Stimulated activated CD4-positive, alpha-beta T cell treated with anti-CD3 and anti-CD28 coated beads, Interleukin-15, amount 100 ng/mL, for 1 hour (primary cell): ENCODE measurements around the gene IGF2BP2.
"Not testable (repeated sequence)": the region's sequence is repeated elsewhere in the genome, so short reads cannot be mapped to it uniquely, and the experiment has no call there.

ENCODE experiments used
- DNase-seq, 2 donors: peaks; one replicate each; pipeline ENCODE4 v3.0.0-alpha.2; 2020; ENCODE audit warnings: low read depth in 1 of 2, low spot score in 1 of 2

Gene IGF2BP2

GRCh38 chr3:185825006-185825638 lies at the start of gene IGF2BP2:
Gene IGF2BP2 (minus strand): TSS chr3:185825042. CDS start chr3:185824960, 82 bp downstream.
- peak in 1 of 2 donors; percentile 29 for DNase-seq

GRCh38 chr3:185874119-185874518 lies 49.3 kb upstream of the IGF2BP2 start:
- no peak for DNase-seq

GRCh38 chr3:185867650-185868049 lies 42.8 kb upstream of the IGF2BP2 start:
- DNase-seq: no peak

- DNase-seq: no peak
Measured at GRCh38 chr3:185866995-185867394, 42.2 kb upstream of the IGF2BP2 start.

GRCh38 chr3:185866555-185866954 lies 41.7 kb upstream of the IGF2BP2 start:
- DNase-seq: no peak

- DNase-seq: no peak
Measured at GRCh38 chr3:185865247-185865646, 40.4 kb upstream of the IGF2BP2 start.

- DNase-seq: no peak
Measured at GRCh38 chr3:185864767-185865166, 39.9 kb upstream of the IGF2BP2 start.

- no peak for DNase-seq
Measured at GRCh38 chr3:185862920-185863319, 38.1 kb upstream of the IGF2BP2 start.

GRCh38 chr3:185859294-185859972 lies 34.6 kb upstream of the IGF2BP2 start:
- DNase-seq: no peak

GRCh38 chr3:185858502-185859225 lies 33.8 kb upstream of the IGF2BP2 start:
- DNase-seq: no peak

- DNase-seq: no peak
Measured at GRCh38 chr3:185857208-185857607, 32.4 kb upstream of the IGF2BP2 start.

GRCh38 chr3:185856652-185857051 lies 31.8 kb upstream of the IGF2BP2 start:
- DNase-seq: no peak

- DNase-seq: not testable (repeated sequence)
Measured at GRCh38 chr3:185853771-185854170, 28.9 kb upstream of the IGF2BP2 start.

- DNase-seq: no peak
Measured at GRCh38 chr3:185852635-185853034, 27.8 kb upstream of the IGF2BP2 start.

GRCh38 chr3:185851959-185852358 lies 27.1 kb upstream of the IGF2BP2 start:
- DNase-seq: no peak

GRCh38 chr3:185851046-185851445 lies 26.2 kb upstream of the IGF2BP2 start:
- DNase-seq: no peak

GRCh38 chr3:185847506-185847905 lies 22.7 kb upstream of the IGF2BP2 start:
- DNase-seq: no peak

- no peak for DNase-seq
Measured at GRCh38 chr3:185846037-185846436, 21.2 kb upstream of the IGF2BP2 start.

- DNase-seq: no peak
Measured at GRCh38 chr3:185844051-185844450, 19.2 kb upstream of the IGF2BP2 start.

GRCh38 chr3:185843635-185844034 lies 18.8 kb upstream of the IGF2BP2 start:
- no peak for DNase-seq

- no peak for DNase-seq
Measured at GRCh38 chr3:185843126-185843525, 18.3 kb upstream of the IGF2BP2 start.

- no peak for DNase-seq
Measured at GRCh38 chr3:185842241-185842640, 17.4 kb upstream of the IGF2BP2 start.
